Measurements from ENCODE around the gene RABAC1. TPM values are rescaled to one million over a fixed set of nuclear protein-coding genes. Genes with fewer than 3 reads are reported as not detected.

RABAC1 gene
- total and polyA plus RNA-seq, 9 of the 15 experiments (the other 6 are each of a cell fraction or from before 2014, with no cell fraction given), result 2.4 to 28.1 (median 9.3) TPM

GRCh38 chr19:41978470-41978869 lies 19.3 kb upstream of the RABAC1 start:
- peaks cover 2% of the 10 kb centered on the region for H3K9me1 ChIP-seq (ENCODE audit: control insufficient read depth, insufficient read depth, low read length)
- H3K36me3 ChIP-seq (ENCODE audit: control insufficient read depth, insufficient read depth, low read length), result no peaks in the 10 kb centered on the region
- H3K4me1 ChIP-seq (replicated peaks in 1 of 2; ENCODE audit: control insufficient read depth in 2 of 2, insufficient read depth in 2 of 2, low read length in 2 of 2), result peaks cover 0 to 15% of the 10 kb centered on the region in 2 experiments; a peak in 2 of 5 replicates
- WGBS (ENCODE audit: insufficient coverage, low coverage, missing lambda C conversion rate), result 8% methylated on average over 17 of the region's 17 CpGs
- H3K27me3 ChIP-seq (ENCODE audit: control insufficient read depth in 2 of 2, insufficient read depth in 2 of 2, low read length in 2 of 2), result peaks cover 34 to 57% of the 10 kb centered on the region in 2 experiments
- TF ChIP-seq ZNF589 (CRISPR knock-in tag; IDR thresholded peaks at IDR 0.05; ENCODE audit: low read depth) (no peak), CUX1 (CRISPR knock-in tag; IDR thresholded peaks at IDR 0.05) (no peak), EGR1 (conservative IDR thresholded peaks at IDR 0.05) (no peak), TEAD1 (CRISPR knock-in tag; IDR thresholded peaks at IDR 0.05) (no peak), MTA3 (IDR thresholded peaks at IDR 0.05; ENCODE audit: borderline replicate concordance) (no peak), ZBTB11 (CRISPR knock-in tag; IDR thresholded peaks at IDR 0.05) (no peak), ZNF24 (IDR thresholded peaks at IDR 0.05) (peak; percentile 20; the same call in 1 of the 2 replicates), ZNF644 (tag; IDR thresholded peaks at IDR 0.05; ENCODE audit: low read depth) (no peak), BRD4 (IDR thresholded peaks at IDR 0.05) (no peak), NFXL1 (CRISPR knock-in tag; IDR thresholded peaks at IDR 0.05) (no peak), ZNF445 (CRISPR knock-in tag; IDR thresholded peaks at IDR 0.05; ENCODE audit: low read depth) (no peak), CTCF (IDR thresholded peaks at IDR 0.05 in 2 of 3, conservative IDR thresholded peaks at IDR 0.05 in 1 of 3; ENCODE audit: insufficient read depth in 2 of 3, low read depth in 1 of 3, low read length in 3 of 3) (0 out of 6 replicates have a peak, but pooled peaks of 1 of the 3 experiments have one; percentile 8)
- ChIA-PET POLR2A (interaction anchor here (1.2 kb wide), 1 partner anchor 20 kb away, joined by 3 read pairs; the partner anchor contains the start of gene RABAC1), CTCF (ENCODE audit: low intra/inter-chr PET ratio) (interaction anchor here (0.6 kb wide), 1 partner anchor 142 kb away, joined by 4 read pairs; no protein-coding TSS in a partner anchor)
- H3K9me3 ChIP-seq (replicated peaks; ENCODE audit: control insufficient read depth, insufficient read depth, low read depth, low read length), result no peaks in the 10 kb centered on the region
- no peak overlapping the region for H3K4me3 ChIP-seq
- FAIRE-seq (no peak), DNase-seq (ENCODE audit: extremely low read depth in 1 of 4, low spot score in 3 of 4) (no peak), ATAC-seq (no peak; the same call in 2 of the 3 replicates)
- no TSS peak for BruUV-seq (replicated peaks)
- H3K4me2 ChIP-seq (ENCODE audit: insufficient read depth, low read length), result no peak overlapping the region
- in situ Hi-C loops (cut with MboI), result no loop called here
- H4K20me1 ChIP-seq (replicated peaks; ENCODE audit: control insufficient read depth, insufficient read depth, low read length), result peaks cover 2% of the 10 kb centered on the region
- intact Hi-C loops (cut with micrococcal nuclease), result no loop called here
- H3K9ac ChIP-seq (ENCODE audit: insufficient read depth in 1 of 2, low read depth in 2 of 2, low read length in 2 of 2), result no peak overlapping the region; a peak in 1 of 4 replicates
- H3K27ac ChIP-seq (ENCODE audit: extremely low read depth, low read depth, low read length), result no peak overlapping the region
- no peaks in the 10 kb centered on the region for H3K79me2 ChIP-seq (ENCODE audit: control insufficient read depth, insufficient read depth, low read length)
- no peak overlapping the region for H2AFZ ChIP-seq (ENCODE audit: low read depth, low read length)
